HEK293 (cell line): Measurements from ENCODE around the gene FAM89A.
"Not testable (repeated sequence)": the region's sequence is repeated elsewhere in the genome, so short reads cannot be mapped to it uniquely, and the experiment has no call there.

ENCODE experiments used
- CTCF ChIA-PET: fragments of 350-600 bp; formaldehyde crosslinking; extraction: SDS; loops from one replicate; lab custom pipeline; 2021; ENCODE audit warnings: antibody characterized with exemption; lab: Yijun Ruan, JAX
- POLR2A ChIA-PET: fragments of 300-600 bp; formaldehyde crosslinking; extraction: SDS; loops from one replicate; lab custom pipeline; 2020; ENCODE audit warnings: antibody characterized with exemption, inconsistent platforms; lab: Yijun Ruan, JAX
- H3K27ac ChIP-seq: fragments of 200-500 bp; sonication (Bioruptor generic); 2 replicates; pipeline ENCODE4 v1.5.1; 2014; ENCODE audit warnings: low read depth, low read length, control low read depth, inconsistent platforms; ENCODE audit errors: extremely low read depth
- H3K36me3 ChIP-seq, 2 experiments: fragments of 200-500 bp in 1 of 2; sonication (Bioruptor generic) in 1 of 2; 1 replicate in 1 of 2; 2 replicates in 1 of 2; pipeline ENCODE4 v1.5.1; 2014 to 2017; ENCODE audit warnings: inconsistent platforms in 2 of 2, low read length in 2 of 2; ENCODE audit not compliant: control insufficient read depth in 2 of 2, insufficient read depth in 1 of 2
- H3K4me1 ChIP-seq: fragments of 200-500 bp; sonication (Bioruptor generic); 2 replicates; pipeline ENCODE4 v1.5.1; 2014; ENCODE audit warnings: mild to moderate bottlenecking, low read length, inconsistent platforms; ENCODE audit not compliant: control insufficient read depth, insufficient read depth
- H3K4me3 ChIP-seq: 2 replicates; pipeline ENCODE4 v1.5.1; 2011; ENCODE audit warnings: low read depth, mild to moderate bottlenecking, control low read depth, low read length, moderate library complexity
- H3K9me3 ChIP-seq: fragments of 200-500 bp; sonication (Bioruptor generic); 2 replicates; pipeline ENCODE4 v1.5.1; 2014; ENCODE audit warnings: low read depth, low read length, inconsistent platforms; ENCODE audit not compliant: control insufficient read depth, insufficient read depth
- GFI1B ChIP-seq: fragments of 450-650 bp; formaldehyde crosslinking; IDR thresholded peaks from 2 replicates; pipeline ENCODE4 v1.5.1; 2016; ENCODE audit warnings: missing biosample characterization, missing genetic modification characterization
- GLIS2 ChIP-seq: fragments of 450-650 bp; formaldehyde crosslinking; IDR thresholded peaks from 2 replicates; pipeline ENCODE4 v1.5.1; 2016; ENCODE audit warnings: missing biosample characterization, missing genetic modification characterization
- HOXC10 ChIP-seq: sonication (generic); formaldehyde crosslinking; IDR thresholded peaks from 2 replicates; pipeline ENCODE4 v1.8.1; 2023; ENCODE audit warnings: mild to moderate bottlenecking, missing genetic modification reagents
- KLF8 ChIP-seq: fragments of 450-650 bp; formaldehyde crosslinking; IDR thresholded peaks from 2 replicates; pipeline ENCODE4 v1.5.1; 2016; ENCODE audit warnings: missing biosample characterization, missing genetic modification characterization
- ZNF133 ChIP-seq: fragments of 450-650 bp; formaldehyde crosslinking; IDR thresholded peaks from 2 replicates; pipeline ENCODE4 v1.5.1; 2016; ENCODE audit warnings: missing biosample characterization, missing genetic modification characterization
- ZNF140 ChIP-seq: fragments of 450-650 bp; formaldehyde crosslinking; IDR thresholded peaks from 2 replicates; pipeline ENCODE4 v1.5.1; 2016; ENCODE audit warnings: missing biosample characterization, missing genetic modification characterization
- ZNF146 ChIP-seq: fragments of 450-650 bp; formaldehyde crosslinking; IDR thresholded peaks from 2 replicates; pipeline ENCODE4 v1.5.1; 2016; ENCODE audit warnings: missing biosample characterization, missing genetic modification characterization
- ZNF174 ChIP-seq: fragments of 450-650 bp; formaldehyde crosslinking; IDR thresholded peaks from 2 replicates; pipeline ENCODE4 v1.5.0; 2017; ENCODE audit warnings: missing biosample characterization, mild to moderate bottlenecking, missing genetic modification characterization
- ZNF221 ChIP-seq: fragments of 450-650 bp; formaldehyde crosslinking; IDR thresholded peaks from 2 replicates; pipeline ENCODE4 v1.5.1; 2017; ENCODE audit warnings: missing biosample characterization, missing genetic modification characterization, borderline replicate concordance
- ZNF341 ChIP-seq: fragments of 450-650 bp; formaldehyde crosslinking; IDR thresholded peaks from 2 replicates; pipeline ENCODE4; 2016; ENCODE audit warnings: low read depth, missing biosample characterization, missing genetic modification characterization
- ZNF354C ChIP-seq: fragments of 450-650 bp; formaldehyde crosslinking; IDR thresholded peaks from 2 replicates; pipeline ENCODE4 v1.5.1; 2016; ENCODE audit warnings: missing biosample characterization, missing genetic modification characterization, low read depth, borderline replicate concordance
- ZNF37A ChIP-seq: fragments of 450-650 bp; IDR thresholded peaks from 2 replicates; pipeline ENCODE4 v1.5.1; 2018; ENCODE audit warnings: missing biosample characterization, missing genetic modification characterization
- ZNF529 ChIP-seq: fragments of 450-650 bp; formaldehyde crosslinking; IDR thresholded peaks from 2 replicates; pipeline ENCODE4 v1.5.1; 2017; ENCODE audit warnings: missing genetic modification characterization, missing biosample characterization; ENCODE audit not compliant: insufficient replicate concordance
- ZNF549 ChIP-seq: fragments of 450-650 bp; IDR thresholded peaks from 2 replicates; pipeline ENCODE4 v1.5.1; 2018; ENCODE audit warnings: missing biosample characterization, missing genetic modification characterization, mild to moderate bottlenecking, inconsistent platforms, moderate library complexity
- ZNF621 ChIP-seq: fragments of 450-650 bp; formaldehyde crosslinking; IDR thresholded peaks from 2 replicates; pipeline ENCODE4 v1.5.1; 2017; ENCODE audit warnings: missing biosample characterization, missing genetic modification characterization
- ZNF664 ChIP-seq: fragments of 450-650 bp; formaldehyde crosslinking; IDR thresholded peaks from 2 replicates; pipeline ENCODE4 v1.5.1; 2016; ENCODE audit warnings: missing biosample characterization, missing genetic modification characterization
- ZNF776 ChIP-seq: fragments of 450-650 bp; formaldehyde crosslinking; IDR thresholded peaks from 2 replicates; pipeline ENCODE4 v1.5.0; 2017; ENCODE audit warnings: missing biosample characterization, missing genetic modification characterization, borderline replicate concordance
- ZSCAN30 ChIP-seq: fragments of 450-650 bp; IDR thresholded peaks from 2 replicates; pipeline ENCODE4 v1.5.1; 2018; ENCODE audit warnings: missing biosample characterization, mild to moderate bottlenecking, missing genetic modification characterization, moderate library complexity
- TF ChIP-seq, protein P1 (sequence below): fragments of 450-650 bp; formaldehyde crosslinking; IDR thresholded peaks from 2 replicates; pipeline ENCODE4 v1.5.0; 2017; ENCODE audit warnings: missing biosample characterization, missing genetic modification characterization, borderline replicate concordance
- TF ChIP-seq, protein P2 (sequence below): fragments of 450-650 bp; formaldehyde crosslinking; conservative IDR thresholded peaks from 2 replicates; pipeline ENCODE4 v1.5.1; 2016; ENCODE audit warnings: low read depth, missing biosample characterization, missing genetic modification characterization

The FAM89A gene

DNA sequence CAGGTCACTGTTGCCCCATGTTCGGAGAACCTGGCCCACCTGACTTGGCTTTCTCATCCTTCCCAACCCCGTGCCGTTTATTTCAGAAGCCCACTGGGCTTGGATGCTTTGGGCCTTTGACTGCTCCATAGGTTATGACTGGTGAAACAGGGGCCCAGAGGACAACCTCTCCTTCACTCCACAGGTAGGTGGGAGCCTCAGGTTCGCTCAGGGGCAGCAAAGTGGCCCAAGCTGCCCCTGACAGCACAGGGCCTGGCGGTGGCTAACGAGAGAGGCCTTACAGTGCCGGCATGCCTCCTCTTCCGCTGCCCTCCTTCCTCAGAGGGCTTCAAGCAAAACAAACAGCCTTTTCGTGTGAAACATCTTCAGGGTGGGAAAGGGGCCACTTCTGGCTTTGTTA is 16.9 kb downstream of the FAM89A start:
- no peaks in the 10 kb centered on the region for H3K4me1 ChIP-seq
- no peaks in the 10 kb centered on the region for H3K9me3 ChIP-seq
- no peak overlapping the region for H3K27ac ChIP-seq
- peaks cover 5 to 44% of the 10 kb centered on the region in 2 experiments; a peak in 2 of 3 replicates for H3K36me3 ChIP-seq
- H3K4me3 ChIP-seq = no peak overlapping the region
- no peak for TF ChIP-seq ZNF133 (tag by site-specific recombination)
- TF ChIP-seq ZNF37A (tag by site-specific recombination) = no peak
- ChIA-PET POLR2A (no interaction called here), CTCF (no interaction called here)

DNA sequence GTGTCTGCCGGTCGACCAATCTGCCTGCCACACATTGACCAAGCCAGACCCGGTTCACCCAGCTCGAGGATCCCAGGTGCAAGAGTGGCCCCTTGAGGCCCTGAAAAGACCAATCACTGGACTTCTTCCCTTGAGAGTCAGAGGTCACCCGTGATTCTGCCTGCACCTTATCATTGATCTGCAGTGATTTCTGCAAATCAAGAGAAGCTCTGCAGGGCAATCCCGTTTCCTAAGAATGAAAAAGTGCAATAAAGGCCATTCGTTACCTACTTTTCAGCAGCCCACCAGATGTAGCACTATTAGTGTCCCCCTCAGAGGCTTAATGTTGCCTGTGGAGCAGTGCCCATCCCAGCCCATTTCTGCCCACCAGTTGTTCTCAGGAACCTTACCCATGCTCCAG is 17.5 kb downstream of the FAM89A start:
- H3K4me3 ChIP-seq, H3K27ac ChIP-seq, H3K9me3 ChIP-seq, H3K4me1 ChIP-seq, CTCF ChIA-PET, POLR2A ChIA-PET: not testable (repeated sequence)
- peaks cover 5 to 44% of the 10 kb centered on the region in 2 experiments; a peak in 2 of 3 replicates for H3K36me3 ChIP-seq

DNA sequence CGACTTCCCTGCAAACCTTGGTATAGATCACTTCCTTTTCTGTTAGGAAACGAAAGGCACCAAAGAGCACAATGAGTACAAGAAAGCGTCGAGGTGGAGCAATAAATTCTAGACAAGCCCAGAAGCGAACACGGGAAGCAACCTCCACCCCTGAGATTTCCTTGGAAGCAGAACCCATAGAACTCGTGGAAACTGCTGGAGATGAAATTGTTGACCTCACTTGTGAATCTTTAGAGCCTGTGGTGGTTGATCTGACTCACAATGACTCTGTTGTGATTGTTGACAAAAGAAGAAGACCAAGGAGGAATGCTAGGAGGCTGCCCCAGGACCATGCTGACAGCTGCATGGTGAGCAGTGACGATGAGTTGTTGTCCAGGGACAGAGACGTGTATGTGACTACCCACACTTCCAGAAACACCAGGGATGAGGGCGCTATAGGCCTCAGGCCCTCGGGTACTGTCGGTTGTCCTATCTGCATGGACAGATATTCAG is 18.5 kb downstream of the FAM89A start:
- Histone ChIP-seq H3K4me1 (no peaks in the 10 kb centered on the region), H3K36me3 (peaks cover 5 to 47% of the 10 kb centered on the region in 2 experiments; a peak in 2 of 3 replicates), H3K9me3 (no peaks in the 10 kb centered on the region), H3K4me3 (no peak overlapping the region), H3K27ac (no peak overlapping the region)
- CTCF ChIA-PET = interaction anchor here (0.6 kb wide), 1 partner anchor 24 kb away, joined by 3 read pairs; no protein-coding TSS in a partner anchor
- POLR2A ChIA-PET = no interaction called here
- TF ChIP-seq ZNF146 (no peak), ZNF664 (tag by site-specific recombination) (no peak), ZNF621 (tag by site-specific recombination) (no peak), ZNF354C (no peak), GLIS2 (tag by site-specific recombination) (no peak), ZNF174 (tag by site-specific recombination) (no peak), ZNF549 (tag by site-specific recombination) (no peak), ZNF776 (tag by site-specific recombination) (no peak), KLF8 (tag by site-specific recombination) (no peak), ZNF140 (no peak), HOXC10 (CRISPR knock-in tag) (no peak), ZNF529 (tag by site-specific recombination) (no peak), ZNF221 (no peak), ZNF341 (tag by site-specific recombination) (no peak), GFI1B (tag by site-specific recombination) (no peak), ZSCAN30 (tag by site-specific recombination) (no peak), ZNF37A (tag by site-specific recombination) (no peak)
- TF ChIP-seq, protein P1, sequence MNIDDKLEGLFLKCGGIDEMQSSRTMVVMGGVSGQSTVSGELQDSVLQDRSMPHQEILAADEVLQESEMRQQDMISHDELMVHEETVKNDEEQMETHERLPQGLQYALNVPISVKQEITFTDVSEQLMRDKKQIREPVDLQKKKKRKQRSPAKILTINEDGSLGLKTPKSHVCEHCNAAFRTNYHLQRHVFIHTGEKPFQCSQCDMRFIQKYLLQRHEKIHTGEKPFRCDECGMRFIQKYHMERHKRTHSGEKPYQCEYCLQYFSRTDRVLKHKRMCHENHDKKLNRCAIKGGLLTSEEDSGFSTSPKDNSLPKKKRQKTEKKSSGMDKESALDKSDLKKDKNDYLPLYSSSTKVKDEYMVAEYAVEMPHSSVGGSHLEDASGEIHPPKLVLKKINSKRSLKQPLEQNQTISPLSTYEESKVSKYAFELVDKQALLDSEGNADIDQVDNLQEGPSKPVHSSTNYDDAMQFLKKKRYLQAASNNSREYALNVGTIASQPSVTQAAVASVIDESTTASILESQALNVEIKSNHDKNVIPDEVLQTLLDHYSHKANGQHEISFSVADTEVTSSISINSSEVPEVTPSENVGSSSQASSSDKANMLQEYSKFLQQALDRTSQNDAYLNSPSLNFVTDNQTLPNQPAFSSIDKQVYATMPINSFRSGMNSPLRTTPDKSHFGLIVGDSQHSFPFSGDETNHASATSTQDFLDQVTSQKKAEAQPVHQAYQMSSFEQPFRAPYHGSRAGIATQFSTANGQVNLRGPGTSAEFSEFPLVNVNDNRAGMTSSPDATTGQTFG (tag by site-specific recombination) = no peak
- TF ChIP-seq, protein P2, sequence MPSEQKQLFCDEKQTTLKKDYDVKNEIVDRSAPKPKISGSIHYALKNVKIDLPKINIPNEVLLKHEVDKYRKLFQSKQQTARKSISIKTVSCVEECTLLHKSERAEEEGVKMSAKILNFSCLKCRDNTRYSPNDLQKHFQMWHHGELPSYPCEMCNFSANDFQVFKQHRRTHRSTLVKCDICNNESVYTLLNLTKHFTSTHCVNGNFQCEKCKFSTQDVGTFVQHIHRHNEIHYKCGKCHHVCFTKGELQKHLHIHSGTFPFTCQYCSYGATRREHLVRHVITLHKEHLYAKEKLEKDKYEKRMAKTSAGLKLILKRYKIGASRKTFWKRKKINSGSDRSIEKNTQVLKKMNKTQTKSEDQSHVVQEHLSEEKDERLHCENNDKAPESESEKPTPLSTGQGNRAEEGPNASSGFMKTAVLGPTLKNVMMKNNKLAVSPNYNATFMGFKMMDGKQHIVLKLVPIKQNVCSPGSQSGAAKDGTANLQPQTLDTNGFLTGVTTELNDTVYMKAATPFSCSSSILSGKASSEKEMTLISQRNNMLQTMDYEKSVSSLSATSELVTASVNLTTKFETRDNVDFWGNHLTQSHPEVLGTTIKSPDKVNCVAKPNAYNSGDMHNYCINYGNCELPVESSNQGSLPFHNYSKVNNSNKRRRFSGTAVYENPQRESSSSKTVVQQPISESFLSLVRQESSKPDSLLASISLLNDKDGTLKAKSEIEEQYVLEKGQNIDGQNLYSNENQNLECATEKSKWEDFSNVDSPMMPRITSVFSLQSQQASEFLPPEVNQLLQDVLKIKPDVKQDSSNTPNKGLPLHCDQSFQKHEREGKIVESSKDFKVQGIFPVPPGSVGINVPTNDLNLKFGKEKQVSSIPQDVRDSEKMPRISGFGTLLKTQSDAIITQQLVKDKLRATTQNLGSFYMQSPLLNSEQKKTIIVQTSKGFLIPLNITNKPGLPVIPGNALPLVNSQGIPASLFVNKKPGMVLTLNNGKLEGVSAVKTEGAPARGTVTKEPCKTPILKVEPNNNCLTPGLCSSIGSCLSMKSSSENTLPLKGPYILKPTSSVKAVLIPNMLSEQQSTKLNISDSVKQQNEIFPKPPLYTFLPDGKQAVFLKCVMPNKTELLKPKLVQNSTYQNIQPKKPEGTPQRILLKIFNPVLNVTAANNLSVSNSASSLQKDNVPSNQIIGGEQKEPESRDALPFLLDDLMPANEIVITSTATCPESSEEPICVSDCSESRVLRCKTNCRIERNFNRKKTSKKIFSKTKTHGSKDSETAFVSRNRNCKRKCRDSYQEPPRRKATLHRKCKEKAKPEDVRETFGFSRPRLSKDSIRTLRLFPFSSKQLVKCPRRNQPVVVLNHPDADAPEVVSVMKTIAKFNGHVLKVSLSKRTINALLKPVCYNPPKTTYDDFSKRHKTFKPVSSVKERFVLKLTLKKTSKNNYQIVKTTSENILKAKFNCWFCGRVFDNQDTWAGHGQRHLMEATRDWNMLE (tag by site-specific recombination) = no peak
